ENCODE results near the gene AREG.
A peak's percentile ranks its signal among the peaks of the same experiment; 100 is the strongest.
"Not testable (repeated sequence)": the region's sequence is repeated elsewhere in the genome, so short reads cannot be mapped to it uniquely, and the experiment has no call there.

AREG gene

GRCh38 chr4:74444891-74445642 lies at the start of gene AREG:
Gene AREG (plus strand): TSS chr4:74445136. CDS start chr4:74445346, 210 bp downstream.
- Mint-ChIP-seq H3K4me3 (peak within 1 kb of the TSS; percentile 85), H3K27me3 (ENCODE audit: low read depth) (peaks cover 15% of the 10 kb centered on the region), H3K4me1 (ENCODE audit: low read depth) (peaks cover 7% of the 10 kb centered on the region), H3K9me3 (no peaks in the 10 kb centered on the region), H3K27ac (peak within 1 kb of the TSS; percentile 17), H3K36me3 (ENCODE audit: low read depth) (no peaks in the 10 kb centered on the region)
- DNase-seq (ENCODE audit: low spot score) = peak; percentile 80

GRCh38 chr4:74395633-74396032 lies 49.3 kb upstream of the AREG start:
- H3K36me3 Mint-ChIP-seq (ENCODE audit: low read depth) = no peaks in the 10 kb centered on the region
- H3K4me3 Mint-ChIP-seq = no peak overlapping the region
- peaks cover 5% of the 10 kb centered on the region for H3K4me1 Mint-ChIP-seq (ENCODE audit: low read depth)
- H3K9me3 Mint-ChIP-seq = no peaks in the 10 kb centered on the region
- no peak overlapping the region for H3K27ac Mint-ChIP-seq
- DNase-seq (ENCODE audit: low spot score) = no peak
- no peaks in the 10 kb centered on the region for H3K27me3 Mint-ChIP-seq (ENCODE audit: low read depth)

GRCh38 chr4:74397748-74398426 lies 47.0 kb upstream of the AREG start:
- no peak for DNase-seq (ENCODE audit: low spot score)
- Mint-ChIP-seq H3K36me3 (ENCODE audit: low read depth) (no peaks in the 10 kb centered on the region), H3K27ac (peak overlapping the region; percentile 96), H3K27me3 (ENCODE audit: low read depth) (peaks cover 3% of the 10 kb centered on the region), H3K4me3 (peak overlapping the region; percentile 98), H3K9me3 (no peaks in the 10 kb centered on the region), H3K4me1 (ENCODE audit: low read depth) (peaks cover 5% of the 10 kb centered on the region)

- H3K36me3 Mint-ChIP-seq (ENCODE audit: low read depth); H3K4me1 Mint-ChIP-seq (ENCODE audit: low read depth); H3K9me3 Mint-ChIP-seq; H3K27me3 Mint-ChIP-seq (ENCODE audit: low read depth); DNase-seq (ENCODE audit: low spot score); H3K27ac Mint-ChIP-seq: not testable (repeated sequence)
- peak overlapping the region; percentile 98 for H3K4me3 Mint-ChIP-seq
Observed at GRCh38 chr4:74398894-74399589, 45.9 kb upstream of the AREG start.

- peaks cover 5% of the 10 kb centered on the region for H3K4me1 Mint-ChIP-seq (ENCODE audit: low read depth)
- H3K9me3 Mint-ChIP-seq = no peaks in the 10 kb centered on the region
- peaks cover 10% of the 10 kb centered on the region for H3K27me3 Mint-ChIP-seq (ENCODE audit: low read depth)
- no peak overlapping the region for H3K27ac Mint-ChIP-seq
- no peak overlapping the region for H3K4me3 Mint-ChIP-seq
- H3K36me3 Mint-ChIP-seq (ENCODE audit: low read depth) = no peaks in the 10 kb centered on the region
- DNase-seq (ENCODE audit: low spot score) = no peak
Observed at GRCh38 chr4:74400395-74400794, 44.5 kb upstream of the AREG start.

- H3K27me3 Mint-ChIP-seq (ENCODE audit: low read depth) = peaks cover 10% of the 10 kb centered on the region
- H3K9me3 Mint-ChIP-seq = no peaks in the 10 kb centered on the region
- peaks cover 1% of the 10 kb centered on the region for H3K4me1 Mint-ChIP-seq (ENCODE audit: low read depth)
- no peak overlapping the region for H3K4me3 Mint-ChIP-seq
- no peak for DNase-seq (ENCODE audit: low spot score)
- H3K27ac Mint-ChIP-seq = no peak overlapping the region
- H3K36me3 Mint-ChIP-seq (ENCODE audit: low read depth) = no peaks in the 10 kb centered on the region
Observed at GRCh38 chr4:74402692-74403456, 42.1 kb upstream of the AREG start.

GRCh38 chr4:74407891-74408290 lies 37.0 kb upstream of the AREG start:
- H3K27me3 Mint-ChIP-seq (ENCODE audit: low read depth) = peaks cover 7% of the 10 kb centered on the region
- no peaks in the 10 kb centered on the region for H3K36me3 Mint-ChIP-seq (ENCODE audit: low read depth)
- no peak for DNase-seq (ENCODE audit: low spot score)
- no peak overlapping the region for H3K27ac Mint-ChIP-seq
- H3K4me1 Mint-ChIP-seq (ENCODE audit: low read depth) = no peaks in the 10 kb centered on the region
- H3K4me3 Mint-ChIP-seq = no peak overlapping the region
- H3K9me3 Mint-ChIP-seq = no peaks in the 10 kb centered on the region

GRCh38 chr4:74408639-74409038 lies 36.3 kb upstream of the AREG start:
- Mint-ChIP-seq H3K4me3 (no peak overlapping the region), H3K36me3 (ENCODE audit: low read depth) (no peaks in the 10 kb centered on the region), H3K27me3 (ENCODE audit: low read depth) (peaks cover 4% of the 10 kb centered on the region), H3K9me3 (no peaks in the 10 kb centered on the region), H3K27ac (no peak overlapping the region), H3K4me1 (ENCODE audit: low read depth) (no peaks in the 10 kb centered on the region)
- no peak for DNase-seq (ENCODE audit: low spot score)

GRCh38 chr4:74410272-74410671 lies 34.7 kb upstream of the AREG start:
- no peaks in the 10 kb centered on the region for H3K9me3 Mint-ChIP-seq
- no peak overlapping the region for H3K4me3 Mint-ChIP-seq
- DNase-seq (ENCODE audit: low spot score) = no peak

GRCh38 chr4:74412225-74412624 lies 32.7 kb upstream of the AREG start:
- H3K4me1 Mint-ChIP-seq (ENCODE audit: low read depth) = no peaks in the 10 kb centered on the region
- H3K27me3 Mint-ChIP-seq (ENCODE audit: low read depth) = peaks cover 2% of the 10 kb centered on the region
- no peak for DNase-seq (ENCODE audit: low spot score)
- H3K27ac Mint-ChIP-seq = no peak overlapping the region
- no peaks in the 10 kb centered on the region for H3K9me3 Mint-ChIP-seq
- H3K4me3 Mint-ChIP-seq = no peak overlapping the region
- no peaks in the 10 kb centered on the region for H3K36me3 Mint-ChIP-seq (ENCODE audit: low read depth)

More at GRCh38 chr4:74410272-74410671, 34.7 kb upstream of the AREG start:
- Mint-ChIP-seq H3K27ac (no peak overlapping the region), H3K27me3 (ENCODE audit: low read depth) (peaks cover 2% of the 10 kb centered on the region), H3K4me1 (ENCODE audit: low read depth) (no peaks in the 10 kb centered on the region), H3K36me3 (ENCODE audit: low read depth) (no peaks in the 10 kb centered on the region)

GRCh38 chr4:74413265-74413664 lies 31.7 kb upstream of the AREG start:
- Mint-ChIP-seq H3K4me3 (no peak overlapping the region), H3K4me1 (ENCODE audit: low read depth) (no peaks in the 10 kb centered on the region)

GRCh38 chr4:74414149-74414809 lies 30.7 kb upstream of the AREG start:
- Mint-ChIP-seq H3K27ac (no peak overlapping the region), H3K36me3 (ENCODE audit: low read depth) (no peaks in the 10 kb centered on the region), H3K9me3 (no peaks in the 10 kb centered on the region), H3K4me3 (no peak overlapping the region), H3K4me1 (ENCODE audit: low read depth) (no peaks in the 10 kb centered on the region), H3K27me3 (ENCODE audit: low read depth) (peaks cover 4% of the 10 kb centered on the region)
- no peak for DNase-seq (ENCODE audit: low spot score)

More at GRCh38 chr4:74413265-74413664, 31.7 kb upstream of the AREG start:
- no peak for DNase-seq (ENCODE audit: low spot score)
- H3K27ac Mint-ChIP-seq = no peak overlapping the region
- H3K36me3 Mint-ChIP-seq (ENCODE audit: low read depth) = no peaks in the 10 kb centered on the region
- H3K9me3 Mint-ChIP-seq = no peaks in the 10 kb centered on the region
- peaks cover 2% of the 10 kb centered on the region for H3K27me3 Mint-ChIP-seq (ENCODE audit: low read depth)

- H3K27ac Mint-ChIP-seq = no peak overlapping the region
- no peak for DNase-seq (ENCODE audit: low spot score)
- H3K4me3 Mint-ChIP-seq = no peak overlapping the region
- H3K36me3 Mint-ChIP-seq (ENCODE audit: low read depth) = no peaks in the 10 kb centered on the region
- H3K4me1 Mint-ChIP-seq (ENCODE audit: low read depth) = no peaks in the 10 kb centered on the region
- H3K9me3 Mint-ChIP-seq = no peaks in the 10 kb centered on the region
- H3K27me3 Mint-ChIP-seq (ENCODE audit: low read depth) = peaks cover 4% of the 10 kb centered on the region
Observed at GRCh38 chr4:74415602-74416300, 29.2 kb upstream of the AREG start.

All from T-helper 2 cell treated with Interferon-gamma antibody and Interleukin-4, amounts not matched to agents 5 μg/mL and 100 μg/mL, for 36 hours (primary cell).